ELF-1 (cell line): ENCODE results near the gene ASXL2.

Source experiments
- DNase-seq: peaks from one replicate; pipeline ENCODE4 v3.0.0-alpha.2; 2016; ENCODE audit warnings: low read depth, low spot score

Gene ASXL2

GRCh38 chr2:25692143-25692542 lies 186.1 kb downstream of the ASXL2 start:
- DNase-seq: peak; percentile 34

GRCh38 chr2:25690058-25690457 lies 188.2 kb downstream of the ASXL2 start:
- DNase-seq: no peak

DNA sequence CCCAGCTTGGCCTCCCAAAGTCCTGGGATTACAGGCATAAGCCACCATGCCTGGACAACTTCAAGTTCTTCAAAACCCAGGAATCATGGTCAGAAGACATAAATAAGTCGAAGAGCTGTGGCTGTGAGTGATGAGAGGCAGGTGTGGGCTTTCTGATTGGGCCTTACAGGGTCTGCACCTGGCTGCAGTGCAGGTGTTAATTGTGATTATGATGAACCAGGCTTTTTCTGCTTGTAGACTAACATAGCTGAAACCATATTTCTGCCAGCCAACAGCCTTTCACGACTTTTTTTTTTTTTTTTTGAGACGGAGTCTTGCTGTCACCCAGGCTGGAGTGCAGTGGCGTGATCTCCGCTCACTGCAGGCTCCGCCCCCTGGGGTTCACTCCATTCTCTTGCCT lies 190.1 kb downstream of the ASXL2 start:
- no peak for DNase-seq

DNA sequence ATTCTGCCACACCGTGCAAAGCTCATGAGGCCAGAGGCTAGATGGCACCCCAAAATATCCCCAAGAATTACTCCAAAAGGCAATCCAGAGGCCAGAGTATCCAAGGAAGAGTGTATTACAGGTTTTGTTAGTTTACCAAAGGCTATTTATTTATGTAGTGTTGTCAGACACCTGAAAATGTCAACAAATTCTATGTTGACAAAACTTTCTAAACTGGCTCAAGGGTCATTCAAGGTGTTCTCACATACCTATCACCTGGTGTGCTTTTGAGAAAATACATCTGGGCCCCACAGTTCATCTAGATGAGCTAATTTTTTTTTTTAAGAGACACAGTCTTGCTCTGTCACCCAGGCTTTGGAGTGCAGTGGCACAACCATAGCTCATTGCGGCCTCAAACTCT lies 192.5 kb downstream of the ASXL2 start:
- no peak for DNase-seq

DNA sequence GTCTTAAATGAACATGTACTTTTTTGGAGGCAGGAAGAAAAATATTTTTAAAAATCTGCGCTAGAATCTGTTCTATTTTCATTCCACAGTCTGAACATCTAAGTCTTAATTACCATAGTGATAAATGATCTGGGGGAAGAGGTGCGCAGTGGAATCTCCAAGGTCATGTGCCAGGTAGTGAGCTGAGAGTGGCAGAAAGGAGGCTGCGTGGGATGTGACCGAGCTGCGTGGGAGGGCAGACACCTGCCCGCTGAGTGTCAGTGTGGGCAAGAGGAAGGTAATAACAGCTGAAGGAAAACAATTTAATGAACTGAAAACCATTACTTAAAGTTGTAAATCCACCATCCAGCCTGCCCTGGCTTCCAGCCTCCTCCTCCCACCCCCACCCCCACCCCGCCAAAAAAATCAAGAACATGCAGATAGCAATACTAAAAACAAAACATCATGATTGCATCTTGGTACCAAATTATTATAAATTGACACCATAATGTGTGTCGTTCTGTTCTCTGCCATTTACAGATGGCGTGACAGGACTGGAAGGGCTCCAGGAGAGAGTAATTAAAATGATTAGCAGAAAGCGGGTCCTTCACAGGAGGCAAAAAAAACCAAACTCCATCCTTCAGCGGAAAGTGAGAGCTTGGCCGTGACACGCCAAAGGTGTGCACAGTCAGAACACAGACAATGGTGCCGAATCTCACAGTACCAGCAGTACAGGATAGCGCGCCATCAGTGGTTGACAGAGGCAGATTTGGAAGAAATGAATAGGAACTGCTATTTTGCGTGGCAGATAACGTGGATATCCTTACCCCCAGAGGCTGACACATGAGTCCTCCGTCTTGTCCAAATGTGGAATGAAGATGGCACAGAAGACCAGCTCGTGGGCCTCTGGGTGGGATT lies 193.5 kb downstream of the ASXL2 start:
- no peak for DNase-seq
